ENCODE data around the gene LMAN2.
"Not testable (repeated sequence)": the region's sequence is repeated elsewhere in the genome, so short reads cannot be mapped to it uniquely, and the experiment has no call there.

The LMAN2 gene

DNA sequence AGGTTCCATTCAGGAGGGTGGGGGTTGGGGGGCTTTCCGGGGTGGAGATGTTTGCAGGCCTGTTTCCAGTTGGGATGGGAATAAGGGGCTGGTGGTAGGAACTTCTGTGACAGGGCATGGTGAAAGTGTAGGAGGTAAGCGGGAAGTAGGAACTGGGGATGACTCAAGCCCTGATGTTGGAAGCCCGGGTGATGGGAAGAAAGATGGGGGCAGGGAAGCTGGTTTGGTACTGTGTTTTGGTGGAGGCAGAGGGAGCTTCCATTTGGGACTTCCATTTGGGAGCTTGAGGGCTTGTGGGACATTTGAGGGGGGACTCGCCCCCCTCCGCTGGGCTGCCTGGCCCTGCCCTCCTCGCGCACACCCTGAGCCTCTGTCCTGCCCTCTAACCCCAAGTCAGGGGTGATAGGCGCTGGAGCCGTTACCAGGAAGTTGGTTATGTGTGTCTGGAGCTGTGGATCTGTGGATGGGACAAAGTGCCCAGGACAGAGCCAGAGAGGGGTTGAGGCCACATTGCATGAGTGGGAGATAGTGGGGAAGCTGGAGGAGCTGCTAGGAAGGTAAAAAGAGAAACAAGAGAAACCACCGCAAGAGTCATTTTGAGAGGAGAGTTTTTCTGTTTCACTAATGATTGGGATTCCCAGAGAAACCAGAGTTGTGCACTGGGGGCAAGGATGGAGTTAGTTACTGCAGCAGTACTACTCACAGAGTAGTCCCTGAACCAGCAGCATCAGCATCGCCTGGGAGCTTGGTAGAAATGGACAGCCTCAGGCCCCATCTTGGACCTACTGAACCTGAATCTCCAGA lies 12.9 kb upstream of the LMAN2 start:
- no peak for DNase-seq

DNA sequence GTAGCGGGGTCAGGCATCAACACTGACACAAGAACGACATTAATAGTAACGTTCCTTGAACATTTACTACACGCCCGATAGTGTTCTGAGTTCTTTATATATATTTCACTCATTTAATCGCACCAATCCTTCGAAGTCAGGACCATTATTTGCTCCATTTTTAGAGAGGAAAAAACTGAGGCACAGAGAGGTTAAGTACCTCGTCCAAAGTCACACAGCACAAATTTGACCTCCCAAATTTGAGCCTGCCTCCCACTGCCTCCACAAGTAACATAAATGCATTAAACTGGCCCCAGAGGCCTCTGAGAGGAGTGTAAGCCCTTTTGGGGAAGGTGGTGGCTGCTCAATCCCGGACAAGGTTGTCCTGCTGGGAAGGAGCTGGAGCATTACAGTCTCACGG lies 12.1 kb upstream of the LMAN2 start:
- DNase-seq: no peak

DNA sequence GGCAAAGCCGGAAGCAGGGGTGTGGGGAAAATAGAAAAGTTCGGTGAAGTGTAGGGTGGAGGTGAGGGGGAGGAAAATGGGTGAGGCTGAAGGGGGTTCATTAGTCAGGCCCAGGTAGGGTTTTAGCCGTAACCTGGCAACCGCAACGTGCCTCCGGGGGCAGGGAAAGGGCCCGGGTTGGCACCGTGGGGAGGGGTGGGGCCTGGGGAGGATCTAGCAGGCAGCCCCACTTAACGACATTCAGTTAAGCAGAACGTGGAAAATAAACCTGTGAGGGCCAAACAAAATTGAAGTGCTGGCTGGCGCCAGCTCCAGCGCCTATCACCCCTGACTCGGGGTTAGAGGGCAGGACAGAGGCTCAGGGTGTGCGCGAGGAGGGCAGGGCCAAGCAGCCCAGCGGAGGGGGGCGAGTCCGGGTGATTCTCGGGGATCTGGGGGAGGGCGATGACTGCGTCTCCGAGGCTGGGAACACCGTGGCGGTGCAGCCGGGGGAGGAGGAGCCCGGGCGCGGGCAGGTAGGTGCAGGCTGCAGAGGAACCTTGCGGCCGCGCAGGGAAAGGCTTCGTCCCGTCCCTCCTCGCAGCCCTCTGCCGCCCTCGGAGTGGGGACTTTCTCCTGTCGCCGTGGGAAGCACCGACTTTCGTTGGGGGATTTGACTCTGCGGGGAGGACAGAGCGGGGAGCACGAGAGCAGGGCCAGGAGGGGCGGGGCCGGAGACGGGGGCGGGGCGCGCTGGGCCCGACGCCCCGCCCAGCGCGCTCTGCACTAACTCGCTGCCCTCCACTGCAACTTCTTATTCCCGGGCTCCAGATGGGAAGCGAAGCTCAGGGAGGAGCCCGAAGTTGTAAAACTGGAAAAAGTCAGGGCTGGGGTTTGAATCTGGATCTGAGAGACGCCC lies 11.4 kb upstream of the LMAN2 start:
- peak; percentile 54 for DNase-seq

DNA sequence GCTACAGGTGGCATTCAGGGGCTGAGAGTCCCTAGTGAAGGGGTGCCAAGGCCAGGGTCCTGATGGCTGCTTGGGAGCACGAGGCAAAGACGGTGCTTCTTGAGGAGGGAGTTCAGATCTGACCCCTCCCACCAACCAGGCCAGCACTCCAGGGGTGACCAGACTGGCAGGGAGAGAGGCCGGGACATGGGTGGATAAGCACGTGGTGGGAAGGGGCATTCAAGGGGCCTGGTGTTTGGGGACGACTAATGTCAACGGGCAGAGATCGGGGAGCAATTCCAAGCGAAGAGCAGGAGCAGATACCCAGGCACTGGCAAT lies 10.8 kb upstream of the LMAN2 start:
- no peak for DNase-seq

DNA sequence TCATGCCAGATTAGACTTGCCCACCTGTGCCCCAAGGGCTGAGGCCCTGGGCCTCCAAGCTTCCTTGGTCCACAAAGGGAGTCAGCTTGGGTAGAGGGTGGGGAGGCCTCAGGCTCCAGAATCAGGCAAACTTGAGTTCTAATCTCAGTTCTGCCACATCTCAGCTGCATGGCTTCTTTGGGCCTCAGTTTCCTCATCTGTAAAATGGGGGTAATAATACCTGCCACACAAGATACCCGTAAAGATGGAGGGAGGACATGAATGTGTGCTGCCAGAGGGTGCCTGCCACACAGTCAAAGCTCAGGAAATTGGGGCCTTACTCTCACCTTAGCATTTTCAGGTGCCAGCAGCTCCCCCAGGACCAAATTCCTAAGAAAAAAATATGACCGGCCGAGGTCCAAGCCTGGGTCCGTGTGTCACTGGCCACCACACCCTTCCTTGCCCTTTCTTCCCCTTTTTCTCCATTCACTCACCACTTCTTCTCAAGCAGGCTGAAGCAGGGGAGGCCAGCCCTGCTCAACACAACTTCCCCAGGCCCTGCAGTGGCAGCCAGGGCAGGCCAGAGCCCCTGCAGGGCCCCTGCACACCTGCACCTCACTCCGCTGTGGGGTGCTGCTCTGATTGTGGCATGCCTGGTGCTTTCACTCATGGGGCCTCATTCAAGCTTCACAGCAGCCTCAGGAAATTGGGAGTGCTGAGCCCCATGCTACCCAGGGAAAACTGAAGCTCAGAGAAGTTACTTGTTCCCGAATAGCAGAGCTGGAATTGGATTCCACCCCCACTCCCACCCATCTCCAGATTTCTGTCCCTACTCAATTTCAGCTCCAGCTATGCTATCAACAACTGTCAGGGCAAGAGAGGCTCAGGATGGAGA lies 10.2 kb upstream of the LMAN2 start:
- DNase-seq: no peak

DNA sequence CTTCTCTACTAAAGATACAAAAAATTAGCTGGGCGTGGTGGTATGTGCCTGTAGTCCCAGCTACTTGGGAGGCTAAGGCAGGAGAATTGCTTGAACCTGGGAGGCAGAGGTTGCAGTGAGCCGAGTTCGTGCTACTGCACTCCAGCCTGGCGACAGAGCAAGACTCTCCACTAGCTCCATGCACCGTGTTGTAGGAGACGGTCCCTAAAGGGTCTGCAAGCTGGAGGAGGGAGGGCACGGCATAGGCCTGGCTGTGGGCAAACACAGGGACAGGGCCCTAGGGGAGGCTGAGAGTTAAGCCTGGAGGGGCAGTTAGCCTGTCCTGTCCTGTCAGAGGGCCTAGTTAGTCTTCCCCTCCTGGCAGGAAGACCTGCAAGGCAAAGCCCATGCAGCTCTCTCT lies 9.3 kb upstream of the LMAN2 start:
- not testable (repeated sequence) for DNase-seq

DNA sequence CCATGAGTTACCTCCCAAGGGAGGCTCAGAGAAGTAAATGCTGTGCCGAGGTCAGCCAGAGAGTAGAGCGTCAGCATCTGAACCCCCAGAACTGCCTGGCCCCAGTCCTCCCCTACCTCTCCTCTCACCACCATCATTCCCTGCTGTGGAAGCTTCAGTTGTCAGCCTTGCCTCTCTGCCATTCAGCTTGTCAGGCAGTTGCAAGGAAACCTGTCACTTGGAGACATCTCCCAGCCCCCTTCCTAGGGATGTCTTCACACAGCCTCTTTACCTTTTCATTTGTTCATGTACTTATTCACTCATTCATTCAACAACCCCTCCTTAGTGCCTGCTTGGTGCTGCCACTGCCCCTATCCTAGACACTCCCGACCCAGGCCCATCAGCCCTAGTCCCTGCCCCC lies 8.4 kb upstream of the LMAN2 start:
- DNase-seq: no peak

DNA sequence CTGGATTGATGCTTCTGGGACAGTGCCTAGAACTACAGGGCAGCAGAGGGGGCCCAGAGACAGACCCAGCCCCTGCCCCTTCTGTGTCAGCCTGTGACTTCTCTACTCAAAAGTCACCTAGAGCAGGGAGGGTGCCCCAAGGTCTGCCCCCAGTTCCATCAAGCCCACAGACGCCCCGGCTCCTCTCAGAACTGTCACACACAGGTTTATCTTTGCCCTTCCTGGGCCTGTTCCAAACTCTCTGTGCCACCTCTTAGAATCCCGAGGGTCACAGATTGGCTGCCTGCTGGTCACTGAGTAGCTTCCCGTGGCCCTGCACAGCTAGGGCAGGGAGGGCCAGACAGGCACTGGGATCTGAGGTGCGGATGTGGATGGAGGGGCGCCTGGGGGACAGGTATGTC lies 8.0 kb upstream of the LMAN2 start:
- DNase-seq: no peak

DNA sequence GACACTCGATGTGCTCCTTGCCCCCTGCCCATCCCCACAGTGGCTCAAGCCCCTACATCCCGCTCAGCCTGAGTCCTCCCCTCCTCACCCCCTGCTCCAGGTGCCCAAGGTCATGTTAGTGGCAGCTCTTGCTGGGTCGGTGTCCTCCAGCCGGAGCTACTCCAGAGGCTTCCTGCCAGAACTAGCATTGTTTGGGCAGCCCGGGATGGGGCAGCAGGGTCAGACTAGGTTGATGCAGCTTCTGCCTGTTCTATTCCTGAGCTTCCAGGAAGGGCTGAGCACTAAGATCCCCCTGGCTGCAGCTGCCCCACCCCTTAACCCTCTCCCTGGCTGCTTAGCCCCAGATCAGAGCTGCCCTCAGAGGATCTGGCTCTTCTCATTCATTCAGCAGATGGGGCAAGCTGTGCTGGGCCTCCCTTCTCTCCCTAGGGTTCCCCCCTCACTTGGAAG lies 6.9 kb upstream of the LMAN2 start:
- no peak for DNase-seq

DNA sequence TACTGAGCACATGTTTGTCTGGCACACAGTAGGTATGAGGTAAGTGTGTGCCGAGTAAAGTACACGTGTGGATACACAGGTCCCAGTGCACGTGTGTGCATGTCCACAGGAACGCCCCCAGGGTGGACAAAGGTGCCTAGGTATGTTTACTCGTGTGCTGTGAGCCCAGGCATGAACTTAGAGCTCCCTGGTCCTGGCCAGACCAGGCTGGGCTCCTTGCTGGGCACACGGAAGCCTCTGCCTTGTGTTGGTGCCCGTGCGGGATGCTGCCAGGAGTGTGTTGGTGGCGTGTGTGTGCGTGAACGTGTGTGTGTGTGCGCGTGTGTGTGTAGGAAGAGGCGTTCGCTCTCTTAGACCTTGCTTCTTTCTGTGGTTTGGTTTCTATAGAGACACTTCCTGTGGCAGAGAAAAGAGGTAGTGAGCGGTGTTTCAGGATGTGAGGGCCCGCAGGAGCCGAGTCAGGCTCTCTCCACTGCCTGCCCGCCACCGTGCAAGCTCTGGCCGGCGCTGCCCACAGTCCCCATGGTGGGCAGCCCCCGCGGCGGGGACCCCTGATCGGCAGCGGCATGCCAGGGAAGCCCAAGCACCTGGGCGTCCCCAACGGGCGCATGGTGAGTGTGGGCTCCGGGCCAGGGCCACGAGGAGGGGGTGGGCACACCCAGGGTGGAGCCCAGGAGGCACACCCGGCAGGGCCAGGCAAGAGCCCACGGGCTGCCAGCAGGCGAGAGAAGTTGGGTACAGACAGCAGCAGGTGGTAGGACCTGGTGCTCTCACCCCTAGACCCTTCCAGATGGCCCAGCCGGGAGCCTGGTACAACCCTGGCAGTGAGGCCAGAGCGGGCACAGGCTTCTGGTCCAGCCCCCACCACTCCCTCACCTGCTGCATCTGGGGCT lies 6.2 kb upstream of the LMAN2 start, which contains the start of gene RGS14:
RGS14 (plus strand) TSS at position 466 of the 893 bp plus-strand sequence; CDS start at position 567, 101 bp downstream.
- peak; percentile 39 for DNase-seq

DNA sequence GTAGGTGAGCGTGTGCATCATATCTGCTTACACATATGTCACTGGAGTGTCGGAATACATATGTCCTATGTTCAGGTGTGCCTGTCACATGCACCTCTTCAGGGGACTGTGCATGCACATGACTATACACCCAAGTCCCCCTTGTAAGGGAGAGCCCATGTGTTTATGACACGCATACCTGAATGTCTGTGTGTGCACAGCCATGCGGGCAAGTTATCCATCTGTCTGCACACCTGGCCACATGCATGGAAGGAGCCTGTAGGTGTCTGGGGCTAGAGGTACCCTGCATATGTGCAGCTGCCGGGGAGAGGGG lies 5.6 kb upstream of the LMAN2 start:
- no peak for DNase-seq

DNA sequence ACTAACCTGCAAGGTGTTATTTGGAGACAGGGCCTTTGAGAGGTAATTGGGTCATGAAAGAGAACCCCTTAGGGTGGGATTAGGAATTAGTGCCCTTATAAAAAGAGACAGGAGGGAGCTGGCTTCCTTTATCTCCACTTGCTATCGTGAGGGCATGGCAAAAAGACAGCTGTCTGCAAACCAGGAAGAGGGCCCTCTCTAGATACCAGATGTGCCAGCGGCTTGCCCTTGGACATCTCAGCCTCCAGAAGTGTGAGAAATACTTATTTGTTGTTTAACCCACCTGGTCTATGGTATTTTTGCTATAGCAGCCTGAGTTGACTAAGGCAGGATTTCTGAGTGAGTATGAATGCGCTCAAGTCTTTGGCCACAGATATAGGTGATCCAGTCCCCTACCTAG lies 5.3 kb upstream of the LMAN2 start:
- DNase-seq: no peak

DNA sequence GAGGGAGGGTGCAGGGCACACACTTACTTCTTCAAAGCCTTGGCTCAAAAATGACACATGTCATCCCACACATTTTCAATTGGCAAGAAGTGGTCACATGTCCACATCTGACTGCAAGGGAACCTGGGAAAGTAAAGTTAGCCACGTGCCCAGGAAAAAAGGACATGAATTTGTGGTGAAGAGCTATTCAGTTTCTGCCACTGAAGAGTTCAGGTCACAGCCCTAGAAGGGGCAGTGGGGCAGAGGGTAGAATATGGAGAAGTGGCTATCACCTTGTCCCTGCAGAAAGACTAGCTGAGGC lies 4.3 kb upstream of the LMAN2 start:
- no peak for DNase-seq

DNA sequence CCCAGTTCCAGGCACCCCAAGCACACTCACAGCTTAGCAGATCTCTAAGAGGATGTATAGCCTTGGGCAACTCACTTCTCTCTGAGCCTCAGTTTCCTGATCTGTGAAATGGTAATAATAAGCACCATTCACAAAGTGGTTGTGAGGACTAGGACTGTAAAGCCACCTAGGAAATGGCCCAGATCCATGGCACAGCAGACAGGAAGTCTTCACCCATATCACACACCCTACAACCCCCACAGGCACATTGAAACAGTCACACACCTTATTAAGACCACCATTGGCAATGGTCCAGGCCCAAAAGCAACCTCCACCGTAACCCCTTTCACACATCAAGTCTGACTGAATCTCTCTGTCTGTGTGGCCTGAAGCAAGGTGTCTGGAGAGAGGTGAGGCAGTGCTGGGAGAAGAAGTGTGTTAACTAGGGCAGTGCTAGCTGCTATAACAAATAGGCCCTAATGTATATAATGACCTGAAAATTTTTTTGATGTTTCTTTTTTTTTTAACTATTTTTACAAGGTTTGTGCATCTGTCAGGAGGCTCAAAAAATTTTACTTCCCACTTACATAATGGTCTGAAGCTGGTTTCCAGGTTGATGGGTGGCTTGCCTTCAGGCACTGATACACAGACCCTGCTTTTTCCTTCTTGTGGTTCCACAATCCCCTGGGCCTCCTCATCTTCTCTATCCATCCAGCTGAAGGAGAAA lies 3.8 kb upstream of the LMAN2 start:
- DNase-seq: no peak

DNA sequence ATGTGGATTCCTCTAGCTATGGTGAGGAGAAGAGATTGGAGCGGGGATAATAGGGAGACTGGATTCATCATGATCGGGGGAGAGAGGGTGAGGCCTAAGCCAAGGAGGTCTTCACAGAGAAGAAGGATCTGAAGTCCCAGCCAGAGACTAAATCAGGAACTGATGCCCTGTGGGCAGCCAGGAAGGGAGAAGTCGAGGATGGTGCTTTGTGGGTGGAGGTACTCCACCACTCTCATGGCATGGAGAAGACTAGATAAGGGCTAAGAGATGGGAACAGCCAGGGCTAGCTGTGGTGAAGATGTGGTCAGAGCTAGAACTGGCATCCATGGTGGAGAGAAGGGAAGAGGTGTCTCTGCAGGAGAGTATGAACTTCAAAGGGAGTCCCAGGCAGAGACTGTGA lies 3.2 kb upstream of the LMAN2 start:
- no peak for DNase-seq

DNA sequence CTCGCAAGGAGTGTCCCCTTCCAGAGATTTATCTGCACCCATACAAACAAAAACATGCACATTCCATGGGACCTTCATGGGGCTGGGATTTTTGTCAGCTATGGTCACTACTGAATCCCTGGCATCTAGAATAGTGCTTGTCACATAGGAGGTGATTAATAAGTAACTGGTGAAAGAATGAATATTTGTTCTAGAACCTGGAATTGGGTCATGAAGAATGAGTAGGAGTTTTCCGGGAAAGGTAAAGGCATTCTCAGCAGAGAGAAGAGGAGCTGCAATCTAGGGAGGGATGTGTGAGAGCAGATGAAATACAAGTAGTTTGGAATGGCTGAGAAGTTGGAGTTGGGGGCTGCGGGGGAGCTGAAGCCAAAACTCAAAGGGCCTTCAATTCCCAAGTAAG lies 2.8 kb upstream of the LMAN2 start:
- no peak for DNase-seq

DNA sequence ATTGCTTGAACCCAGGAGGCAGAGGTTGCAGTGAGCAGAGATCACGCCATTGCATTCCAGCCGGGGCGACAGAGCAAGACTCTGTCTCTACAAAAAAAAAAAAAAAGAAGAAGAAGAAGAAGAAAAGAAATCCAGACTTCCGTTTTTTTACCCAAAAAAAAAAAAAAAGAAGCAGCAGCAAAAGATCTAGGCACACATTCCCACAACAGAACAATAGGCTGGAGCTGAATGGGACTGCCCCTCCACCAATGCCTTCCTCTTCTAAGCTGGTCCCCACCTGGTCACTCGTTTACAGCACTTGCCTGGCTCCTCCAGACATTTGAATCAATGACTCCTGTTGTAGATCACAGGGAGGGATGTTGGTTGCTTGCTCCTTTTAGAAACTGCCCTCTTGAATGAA lies 1.6 kb upstream of the LMAN2 start:
- DNase-seq: no peak

DNA sequence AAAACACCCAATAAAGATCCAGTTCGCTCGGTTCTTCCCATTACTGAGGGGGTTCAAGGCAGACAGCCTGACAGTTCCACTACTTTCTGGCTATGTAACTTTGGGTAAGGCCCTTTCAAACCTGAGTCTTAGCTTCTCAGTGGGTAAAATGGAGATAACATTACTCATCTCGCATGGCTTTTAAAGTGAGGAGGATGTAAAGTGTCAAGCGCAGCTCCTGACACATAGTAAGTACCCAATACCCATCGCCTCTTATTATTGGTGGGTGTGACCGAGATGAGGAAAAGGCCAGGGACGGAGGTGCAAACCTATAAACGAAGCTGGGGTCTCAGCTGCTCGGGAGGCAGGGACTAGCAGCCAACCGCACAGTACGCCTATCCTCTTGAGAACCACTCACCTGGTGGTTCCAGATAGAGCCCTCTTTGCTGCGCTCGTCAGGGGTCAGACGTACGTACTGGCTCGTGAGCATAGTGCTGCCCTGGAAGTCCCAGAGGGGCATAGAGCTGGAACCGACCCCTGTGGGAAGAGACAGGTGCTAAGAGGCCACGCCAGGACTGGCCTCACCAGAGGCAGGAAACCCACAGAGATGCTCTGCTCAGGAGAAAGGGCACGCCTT lies 584 bp downstream of the LMAN2 start:
- no peak for DNase-seq

DNA sequence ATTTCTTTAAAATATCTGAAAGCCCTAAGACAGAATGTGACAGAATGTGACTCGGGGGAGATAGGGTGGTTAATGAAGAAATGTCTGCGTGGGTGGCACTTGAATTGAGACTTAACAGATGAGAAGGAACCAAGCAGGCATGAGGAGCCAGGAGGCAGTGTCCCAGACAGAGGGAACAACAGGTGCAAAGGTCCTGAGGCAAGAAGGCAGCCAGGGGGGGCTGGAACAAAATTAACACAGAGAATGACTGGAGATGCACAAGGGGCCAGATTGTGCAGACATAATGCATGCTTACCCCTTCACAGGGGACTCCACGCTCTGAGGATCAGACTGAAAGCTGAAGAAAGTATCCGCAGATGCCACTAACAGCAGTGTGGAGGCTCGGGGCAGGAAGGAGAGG lies 1.7 kb downstream of the LMAN2 start:
- no peak for DNase-seq

DNA sequence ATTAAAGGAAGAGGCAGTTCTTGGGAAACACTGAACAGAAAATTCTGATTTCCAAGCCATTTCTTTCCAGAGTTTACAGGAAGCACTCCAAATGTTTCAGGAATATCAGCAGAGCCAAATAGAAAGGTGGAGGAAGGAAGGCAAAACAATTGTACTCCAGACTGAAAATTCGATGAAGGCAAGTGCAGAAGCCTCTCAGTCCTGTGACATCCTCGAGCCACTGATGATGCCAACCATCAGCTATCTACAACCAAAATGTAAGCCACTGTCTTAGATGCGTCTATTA lies 2.2 kb downstream of the LMAN2 start:
- DNase-seq: no peak

DNA sequence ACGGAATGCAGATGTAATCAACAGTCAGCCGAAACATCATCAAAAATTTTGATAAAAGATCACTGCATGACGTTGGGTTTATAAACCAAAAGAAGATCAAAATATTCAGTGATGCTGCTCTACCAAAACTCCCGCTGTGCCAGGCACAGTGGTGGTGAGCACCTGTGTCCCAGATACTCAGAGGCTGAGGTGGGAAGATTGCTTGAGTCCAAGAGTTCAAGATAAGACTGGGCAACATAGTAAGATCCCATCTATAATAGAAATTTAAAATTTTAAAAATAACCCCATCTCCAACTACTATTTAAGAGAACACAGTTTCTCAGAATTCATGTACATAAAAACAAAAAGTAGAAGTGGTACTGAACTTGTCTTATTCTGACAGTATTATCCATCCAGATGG lies 3.8 kb downstream of the LMAN2 start:
- DNase-seq: no peak

DNA sequence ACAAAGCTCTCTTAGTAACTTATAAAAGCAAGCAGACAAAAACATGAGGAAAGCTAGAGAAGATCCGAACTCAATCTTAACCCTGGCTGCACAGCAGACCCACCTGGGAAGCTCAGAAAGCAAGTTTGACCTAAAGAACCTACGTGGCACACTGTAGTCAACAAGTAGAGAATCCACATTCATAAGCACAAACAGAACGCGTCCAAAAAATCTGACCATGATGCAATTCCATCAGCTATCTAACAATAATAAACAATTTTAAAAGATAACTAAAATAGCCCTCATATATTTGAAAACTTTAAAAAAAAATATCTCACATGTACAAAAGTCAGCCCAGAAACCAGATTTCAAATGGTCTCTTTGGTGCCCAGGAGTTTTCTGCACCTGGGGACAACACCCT lies 4.6 kb downstream of the LMAN2 start:
- no peak for DNase-seq
